Lower leg skin (tissue), 3 donors: ENCODE results near the gene TYW1B.
"Not testable (repeated sequence)": the region's sequence is repeated elsewhere in the genome, so short reads cannot be mapped to it uniquely, and the experiment has no call there.

Experiments
- POLR2A ChIP-seq, 2 donors: fragments of 450-650 bp; IDR thresholded peaks; one replicate each; pipeline ENCODE4 v1.6.1; 2016 to 2017; ENCODE audit warnings: antibody characterized with exemption in 2 of 2, mild to moderate bottlenecking in 1 of 2, moderate library complexity in 1 of 2
- TF ChIP-seq, protein P1 (sequence below), 3 donors: fragments of 450-650 bp; IDR thresholded peaks; one replicate each; pipeline ENCODE4 v1.5.1; 2016; ENCODE audit warnings: antibody characterized with exemption in 3 of 3, mild to moderate bottlenecking in 3 of 3, moderate library complexity in 2 of 3

DNA sequence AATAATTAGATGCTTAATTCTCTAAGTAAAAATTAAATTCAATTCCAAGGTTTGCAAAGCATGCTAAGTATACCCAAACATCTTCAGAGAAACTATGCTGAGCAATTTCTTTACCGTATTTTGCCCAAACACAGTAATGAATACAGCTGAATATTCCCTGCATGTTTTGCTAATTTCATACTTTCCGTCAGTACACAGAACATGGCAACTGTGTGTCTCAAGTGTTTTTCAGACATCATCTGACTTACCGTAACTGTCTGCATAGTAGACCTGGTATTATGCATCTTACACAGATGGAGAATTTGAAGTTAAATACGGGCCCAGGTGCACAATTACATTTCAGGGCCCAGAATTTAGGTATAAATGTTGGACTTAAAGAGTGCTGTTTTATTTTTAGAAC is 15.2 kb upstream of the TYW1B start:
- TF ChIP-seq POLR2A (IDR thresholded peaks at IDR 0.05): not testable (repeated sequence)
- TF ChIP-seq, protein P1, sequence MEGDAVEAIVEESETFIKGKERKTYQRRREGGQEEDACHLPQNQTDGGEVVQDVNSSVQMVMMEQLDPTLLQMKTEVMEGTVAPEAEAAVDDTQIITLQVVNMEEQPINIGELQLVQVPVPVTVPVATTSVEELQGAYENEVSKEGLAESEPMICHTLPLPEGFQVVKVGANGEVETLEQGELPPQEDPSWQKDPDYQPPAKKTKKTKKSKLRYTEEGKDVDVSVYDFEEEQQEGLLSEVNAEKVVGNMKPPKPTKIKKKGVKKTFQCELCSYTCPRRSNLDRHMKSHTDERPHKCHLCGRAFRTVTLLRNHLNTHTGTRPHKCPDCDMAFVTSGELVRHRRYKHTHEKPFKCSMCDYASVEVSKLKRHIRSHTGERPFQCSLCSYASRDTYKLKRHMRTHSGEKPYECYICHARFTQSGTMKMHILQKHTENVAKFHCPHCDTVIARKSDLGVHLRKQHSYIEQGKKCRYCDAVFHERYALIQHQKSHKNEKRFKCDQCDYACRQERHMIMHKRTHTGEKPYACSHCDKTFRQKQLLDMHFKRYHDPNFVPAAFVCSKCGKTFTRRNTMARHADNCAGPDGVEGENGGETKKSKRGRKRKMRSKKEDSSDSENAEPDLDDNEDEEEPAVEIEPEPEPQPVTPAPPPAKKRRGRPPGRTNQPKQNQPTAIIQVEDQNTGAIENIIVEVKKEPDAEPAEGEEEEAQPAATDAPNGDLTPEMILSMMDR (IDR thresholded peaks at IDR 0.05): not testable (repeated sequence)
